Limb (tissue), 2 donors: Measurements from ENCODE around the gene ARL6IP4.
A peak's percentile ranks its signal among the peaks of the same experiment; 100 is the strongest.

ENCODE experiments used
- DNase-seq, 2 donors: peaks; one replicate each; pipeline ENCODE4 v3.0.0-alpha.2; 2016; ENCODE audit errors: extremely low spot score in 2 of 2

ARL6IP4 gene

GRCh38 chr12:122989874-122990419 is 9.5 kb downstream of the ARL6IP4 start:
- no peak for DNase-seq

- DNase-seq, result no peak
Measured at GRCh38 chr12:122990561-122990960, 10.1 kb downstream of the ARL6IP4 start.

GRCh38 chr12:122990961-122991622 is 10.6 kb downstream of the ARL6IP4 start:
- DNase-seq, result no peak

GRCh38 chr12:122991623-122992275 is 11.3 kb downstream of the ARL6IP4 start:
- DNase-seq, result no peak

- DNase-seq, result no peak
Measured at GRCh38 chr12:122992386-122992785, 11.9 kb downstream of the ARL6IP4 start.

- DNase-seq, result peak in 1 of 2 donors; percentile 17
Measured at GRCh38 chr12:122994140-122994675, 13.7 kb downstream of the ARL6IP4 start.

GRCh38 chr12:122994781-122995502 is 14.5 kb downstream of the ARL6IP4 start:
- DNase-seq, result no peak

GRCh38 chr12:122995503-122996187 is 15.2 kb downstream of the ARL6IP4 start:
- no peak for DNase-seq

- DNase-seq, result no peak
Measured at GRCh38 chr12:122996188-122996601, 15.7 kb downstream of the ARL6IP4 start.

GRCh38 chr12:122996621-122997342 is 16.3 kb downstream of the ARL6IP4 start:
- no peak for DNase-seq

GRCh38 chr12:122997343-122998250 is 17.1 kb downstream of the ARL6IP4 start:
- DNase-seq, result no peak

GRCh38 chr12:122998316-122998715 is 17.8 kb downstream of the ARL6IP4 start:
- DNase-seq, result no peak

- no peak for DNase-seq
Measured at GRCh38 chr12:122999196-122999946, 18.9 kb downstream of the ARL6IP4 start.

- DNase-seq, result no peak
Measured at GRCh38 chr12:122999986-123000420, 19.5 kb downstream of the ARL6IP4 start.

- DNase-seq, result no peak
Measured at GRCh38 chr12:123000578-123000977, 20.1 kb downstream of the ARL6IP4 start.

GRCh38 chr12:123001464-123001863 is 21.0 kb downstream of the ARL6IP4 start:
- DNase-seq, result no peak

GRCh38 chr12:123003257-123003656 is 22.8 kb downstream of the ARL6IP4 start:
- DNase-seq, result no peak

- DNase-seq, result no peak
Measured at GRCh38 chr12:123004287-123004686, 23.8 kb downstream of the ARL6IP4 start.

- DNase-seq, result no peak
Measured at GRCh38 chr12:123005081-123005626, 24.7 kb downstream of the ARL6IP4 start.
